Uterus (tissue), 2 donors: ENCODE data around the gene DNMT1.

Experiments used
- POLR2A ChIP-seq, 2 donors: fragments of 450-650 bp; IDR thresholded peaks; one replicate each; pipeline ENCODE4 v1.6.1; 2016; ENCODE audit warnings: antibody characterized with exemption in 2 of 2, mild to moderate bottlenecking in 1 of 2, moderate library complexity in 1 of 2
- TF ChIP-seq, protein P1 (sequence below), 4 experiments: fragments of 200-600 bp in 2 of 4; fragments of 450-650 bp in 2 of 4; sonication (generic) in 2 of 4; IDR thresholded peaks; one replicate each; pipeline ENCODE4 v1.5.1; 2016 to 2019; ENCODE audit warnings: antibody characterized with exemption in 4 of 4, mild to moderate bottlenecking in 2 of 4, moderate library complexity in 1 of 4

DNA sequence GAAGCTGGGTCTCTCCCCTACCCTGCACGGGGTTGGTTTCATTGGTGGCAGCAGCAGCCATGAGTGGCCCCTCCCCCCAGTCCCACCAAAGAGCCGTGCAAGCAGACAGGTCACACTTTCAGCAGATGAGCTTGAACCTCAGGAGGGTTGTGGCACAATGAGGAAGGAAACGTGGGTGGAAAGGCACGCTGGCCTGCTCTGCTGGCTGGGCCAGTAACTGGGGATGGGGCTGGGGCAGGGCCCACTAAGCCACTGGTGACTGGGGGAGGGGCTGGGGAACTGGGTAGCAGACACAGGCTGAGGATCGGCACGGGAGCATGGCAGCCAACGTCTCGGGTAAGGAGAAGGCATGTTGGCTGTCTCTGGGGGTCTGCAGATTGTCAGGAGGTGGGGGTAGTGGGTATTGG, 83.3 kb downstream of the DNMT1 start, which contains the start of gene P2RY11:
- TF ChIP-seq, protein P1, sequence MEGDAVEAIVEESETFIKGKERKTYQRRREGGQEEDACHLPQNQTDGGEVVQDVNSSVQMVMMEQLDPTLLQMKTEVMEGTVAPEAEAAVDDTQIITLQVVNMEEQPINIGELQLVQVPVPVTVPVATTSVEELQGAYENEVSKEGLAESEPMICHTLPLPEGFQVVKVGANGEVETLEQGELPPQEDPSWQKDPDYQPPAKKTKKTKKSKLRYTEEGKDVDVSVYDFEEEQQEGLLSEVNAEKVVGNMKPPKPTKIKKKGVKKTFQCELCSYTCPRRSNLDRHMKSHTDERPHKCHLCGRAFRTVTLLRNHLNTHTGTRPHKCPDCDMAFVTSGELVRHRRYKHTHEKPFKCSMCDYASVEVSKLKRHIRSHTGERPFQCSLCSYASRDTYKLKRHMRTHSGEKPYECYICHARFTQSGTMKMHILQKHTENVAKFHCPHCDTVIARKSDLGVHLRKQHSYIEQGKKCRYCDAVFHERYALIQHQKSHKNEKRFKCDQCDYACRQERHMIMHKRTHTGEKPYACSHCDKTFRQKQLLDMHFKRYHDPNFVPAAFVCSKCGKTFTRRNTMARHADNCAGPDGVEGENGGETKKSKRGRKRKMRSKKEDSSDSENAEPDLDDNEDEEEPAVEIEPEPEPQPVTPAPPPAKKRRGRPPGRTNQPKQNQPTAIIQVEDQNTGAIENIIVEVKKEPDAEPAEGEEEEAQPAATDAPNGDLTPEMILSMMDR (IDR thresholded peaks at IDR 0.05) = no peak
- no peak for TF ChIP-seq POLR2A (IDR thresholded peaks at IDR 0.05)
